ENCODE measurements around the gene UBL5. TPM values are rescaled to one million over a fixed set of nuclear protein-coding genes. Genes with fewer than 3 reads are reported as not detected.
A peak's percentile ranks its signal among the peaks of the same experiment; 100 is the strongest.
"Not testable (repeated sequence)": the region's sequence is repeated elsewhere in the genome, so short reads cannot be mapped to it uniquely, and the experiment has no call there.

Gene UBL5
- total RNA-seq, 1 donor from 2014 or later, result 538 TPM

DNA sequence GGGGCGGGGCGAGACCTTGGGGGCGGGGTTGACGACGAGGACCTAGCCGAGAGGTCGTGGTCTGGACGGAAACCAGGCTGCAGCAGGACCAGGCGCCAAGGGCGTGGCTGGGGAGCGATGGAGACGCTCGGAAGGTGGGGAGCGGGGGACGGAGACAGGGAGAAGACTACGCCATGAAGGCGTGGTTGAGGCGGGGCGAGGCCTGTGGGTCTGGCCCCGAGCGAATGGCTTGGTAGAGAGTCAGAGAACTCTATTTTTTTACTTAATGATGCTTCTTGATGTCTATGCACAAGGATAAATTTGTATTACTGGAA is 8.2 kb upstream of the UBL5 start:
- Histone ChIP-seq H3K27me3 (ENCODE audit: low read depth) (no peaks in the 10 kb centered on the region), H3K27ac (replicated peaks) (peak overlapping the region; percentile 96), H3K4me3 (peak overlapping the region; percentile 98), H3K4me1 (peaks cover 31% of the 10 kb centered on the region), H3K9me3 (replicated peaks) (no peaks in the 10 kb centered on the region), H3K36me3 (peaks cover 12% of the 10 kb centered on the region)
- TF ChIP-seq CTCF (IDR thresholded peaks at IDR 0.05; ENCODE audit: borderline replicate concordance), result no peak
- intact Hi-C loops (cut with micrococcal nuclease), result no loop called here
- no peak for DNase-seq

GRCh38 chr19:9820034-9820433 is 7.7 kb upstream of the UBL5 start:
- Histone ChIP-seq H3K4me1 (peaks cover 31% of the 10 kb centered on the region), H3K4me3 (peak overlapping the region; percentile 98), H3K27ac (replicated peaks) (peak overlapping the region; percentile 96), H3K36me3 (peaks cover 11% of the 10 kb centered on the region)
- H3K27me3 ChIP-seq (ENCODE audit: low read depth); intact Hi-C loops (cut with micrococcal nuclease); DNase-seq; H3K9me3 ChIP-seq (replicated peaks): not testable (repeated sequence)

DNA sequence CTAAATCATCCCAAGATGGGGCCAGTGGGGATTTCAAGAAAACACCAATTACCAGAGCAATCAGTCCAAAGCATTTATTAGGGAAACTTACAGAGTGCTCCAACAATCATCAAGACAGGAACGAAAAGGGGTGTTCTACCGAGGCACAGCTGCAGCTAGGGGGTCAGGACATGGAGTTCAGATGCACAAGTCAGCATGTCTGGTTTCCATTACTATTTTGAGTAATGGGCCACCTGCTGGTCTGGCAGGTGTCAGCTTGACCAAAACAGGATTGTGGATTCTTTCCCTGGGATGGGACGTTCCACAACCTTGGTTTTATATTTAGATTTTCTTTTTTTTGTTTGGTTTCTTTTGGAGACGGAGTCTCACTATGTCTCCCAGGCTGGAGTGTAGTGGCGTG is 3.9 kb upstream of the UBL5 start:
- Histone ChIP-seq H3K27me3 (ENCODE audit: low read depth) (no peaks in the 10 kb centered on the region), H3K36me3 (no peaks in the 10 kb centered on the region), H3K9me3 (replicated peaks) (no peaks in the 10 kb centered on the region), H3K4me1 (peaks cover 36% of the 10 kb centered on the region), H3K27ac (replicated peaks) (no peak overlapping the region), H3K4me3 (no peak overlapping the region)
- intact Hi-C loops (cut with micrococcal nuclease), result no loop called here
- TF ChIP-seq CTCF (IDR thresholded peaks at IDR 0.05; ENCODE audit: borderline replicate concordance), result no peak
- no peak for DNase-seq

GRCh38 chr19:9828551-9829063 is 889 bp downstream of the UBL5 start:
- intact Hi-C loops (cut with micrococcal nuclease), result no loop called here
- TF ChIP-seq CTCF (IDR thresholded peaks at IDR 0.05; ENCODE audit: borderline replicate concordance), result no peak
- DNase-seq, result no peak

GRCh38 chr19:9834307-9834725 is 6.6 kb downstream of the UBL5 start:
- no peak for TF ChIP-seq CTCF (IDR thresholded peaks at IDR 0.05; ENCODE audit: borderline replicate concordance)
- peak overlapping the region; percentile 94 for H3K4me3 ChIP-seq
- H3K4me1 ChIP-seq, result peaks cover 47% of the 10 kb centered on the region
- peaks cover 27% of the 10 kb centered on the region for H3K36me3 ChIP-seq
- no peaks in the 10 kb centered on the region for H3K27me3 ChIP-seq (ENCODE audit: low read depth)
- intact Hi-C loops (cut with micrococcal nuclease), result no loop called here
- H3K27ac ChIP-seq (replicated peaks), result peak overlapping the region; percentile 79
- H3K9me3 ChIP-seq (replicated peaks), result no peaks in the 10 kb centered on the region
- DNase-seq, result no peak

More at GRCh38 chr19:9828551-9829063, 889 bp downstream of the UBL5 start:
- Histone ChIP-seq H3K9me3 (replicated peaks) (no peaks in the 10 kb centered on the region), H3K27me3 (ENCODE audit: low read depth) (no peaks in the 10 kb centered on the region), H3K36me3 (peaks cover 15% of the 10 kb centered on the region), H3K4me1 (peaks cover 38% of the 10 kb centered on the region), H3K4me3 (peak overlapping the region; percentile 99), H3K27ac (replicated peaks) (peak overlapping the region; percentile 85)

GRCh38 chr19:9834726-9835506 is 7.2 kb downstream of the UBL5 start, which contains the start of gene PIN1:
TSS of gene PIN1 (plus strand) at chr19:9835318. CDS start at chr19:9835345, 27 bp downstream.
- H3K27ac ChIP-seq (replicated peaks), result peak within 1 kb of the TSS; percentile 79
- intact Hi-C loops (cut with micrococcal nuclease), result no loop called here

More at GRCh38 chr19:9834726-9835506, 7.2 kb downstream of the UBL5 start, which contains the start of gene PIN1:
- no peaks in the 10 kb centered on the region for H3K9me3 ChIP-seq (replicated peaks)
- peaks cover 48% of the 10 kb centered on the region for H3K4me1 ChIP-seq
- H3K36me3 ChIP-seq, result peaks cover 27% of the 10 kb centered on the region
- H3K4me3 ChIP-seq, result peak within 1 kb of the TSS; percentile 94
- DNase-seq, result peak; percentile 99
- peak; percentile 79 for TF ChIP-seq CTCF (IDR thresholded peaks at IDR 0.05; ENCODE audit: borderline replicate concordance)
- no peaks in the 10 kb centered on the region for H3K27me3 ChIP-seq (ENCODE audit: low read depth)
